GM12875 (cell line): ENCODE measurements around the gene TNIP3.

Experiments
- H3K4me3 ChIP-seq: one replicate; pipeline ENCODE4 v1.5.1; 2011; ENCODE audit warnings: low read depth, low read length, control low read depth
- TF ChIP-seq, protein P1 (sequence below): IDR thresholded peaks from 2 replicates; pipeline ENCODE4 v1.5.1; 2011; ENCODE audit warnings: low read depth, mild to moderate bottlenecking, control low read depth, inconsistent platforms, low read length, moderate library complexity, borderline replicate concordance; ENCODE audit not compliant: insufficient read depth

The TNIP3 gene

GRCh38 chr4:121156822-121157769, 7.0 kb downstream of the TNIP3 start:
- TF ChIP-seq, protein P1, sequence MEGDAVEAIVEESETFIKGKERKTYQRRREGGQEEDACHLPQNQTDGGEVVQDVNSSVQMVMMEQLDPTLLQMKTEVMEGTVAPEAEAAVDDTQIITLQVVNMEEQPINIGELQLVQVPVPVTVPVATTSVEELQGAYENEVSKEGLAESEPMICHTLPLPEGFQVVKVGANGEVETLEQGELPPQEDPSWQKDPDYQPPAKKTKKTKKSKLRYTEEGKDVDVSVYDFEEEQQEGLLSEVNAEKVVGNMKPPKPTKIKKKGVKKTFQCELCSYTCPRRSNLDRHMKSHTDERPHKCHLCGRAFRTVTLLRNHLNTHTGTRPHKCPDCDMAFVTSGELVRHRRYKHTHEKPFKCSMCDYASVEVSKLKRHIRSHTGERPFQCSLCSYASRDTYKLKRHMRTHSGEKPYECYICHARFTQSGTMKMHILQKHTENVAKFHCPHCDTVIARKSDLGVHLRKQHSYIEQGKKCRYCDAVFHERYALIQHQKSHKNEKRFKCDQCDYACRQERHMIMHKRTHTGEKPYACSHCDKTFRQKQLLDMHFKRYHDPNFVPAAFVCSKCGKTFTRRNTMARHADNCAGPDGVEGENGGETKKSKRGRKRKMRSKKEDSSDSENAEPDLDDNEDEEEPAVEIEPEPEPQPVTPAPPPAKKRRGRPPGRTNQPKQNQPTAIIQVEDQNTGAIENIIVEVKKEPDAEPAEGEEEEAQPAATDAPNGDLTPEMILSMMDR: no peak
- no peak overlapping the region for H3K4me3 ChIP-seq

DNA sequence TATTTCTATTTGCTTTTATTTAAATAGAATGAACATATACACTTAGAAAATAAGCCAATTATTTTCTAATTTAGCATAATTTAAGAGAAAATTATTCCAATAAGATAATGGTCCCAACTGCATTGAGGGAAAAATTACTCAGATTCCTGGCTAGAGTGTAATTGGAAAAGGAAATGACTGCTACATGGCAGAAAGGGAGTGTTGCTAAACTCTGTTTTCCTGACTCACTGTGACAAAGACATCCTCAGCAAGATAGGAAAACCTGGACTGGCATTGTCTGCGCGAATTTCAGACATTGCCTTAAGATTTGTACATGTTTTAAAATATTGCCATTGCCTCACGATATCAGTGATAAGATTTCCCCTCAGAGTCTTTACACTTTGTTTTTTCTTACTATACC, 8.2 kb downstream of the TNIP3 start:
- no peak overlapping the region for H3K4me3 ChIP-seq
- TF ChIP-seq, protein P1: no peak

- no peak overlapping the region for H3K4me3 ChIP-seq
- TF ChIP-seq, protein P1: no peak
Measured at GRCh38 chr4:121154103-121154515, 10.0 kb downstream of the TNIP3 start.

DNA sequence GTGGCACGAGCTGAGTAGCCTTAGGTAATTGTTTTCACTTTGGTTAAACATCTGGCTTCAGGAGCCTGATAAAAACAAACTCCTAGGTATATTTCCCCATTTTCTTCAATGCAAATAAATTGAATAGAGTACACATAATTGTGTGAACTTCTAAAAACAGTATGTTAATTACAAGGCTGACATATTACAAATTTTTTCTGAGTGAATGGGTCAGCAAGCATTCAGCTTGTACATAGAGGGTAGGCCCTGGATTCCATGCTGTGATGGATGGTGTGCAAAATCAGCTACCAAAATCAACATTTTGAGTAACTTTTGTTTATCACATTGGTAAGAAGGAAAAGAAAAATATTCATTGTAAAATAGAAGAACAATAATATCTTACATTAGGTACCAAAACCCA, 12.2 kb downstream of the TNIP3 start:
- no peak overlapping the region for H3K4me3 ChIP-seq
- TF ChIP-seq, protein P1: no peak

- TF ChIP-seq, protein P1: no peak
- no peak overlapping the region for H3K4me3 ChIP-seq
Measured at GRCh38 chr4:121150486-121150885, 13.6 kb downstream of the TNIP3 start.

GRCh38 chr4:121150003-121150402, 14.1 kb downstream of the TNIP3 start:
- TF ChIP-seq, protein P1: no peak
- no peak overlapping the region for H3K4me3 ChIP-seq

DNA sequence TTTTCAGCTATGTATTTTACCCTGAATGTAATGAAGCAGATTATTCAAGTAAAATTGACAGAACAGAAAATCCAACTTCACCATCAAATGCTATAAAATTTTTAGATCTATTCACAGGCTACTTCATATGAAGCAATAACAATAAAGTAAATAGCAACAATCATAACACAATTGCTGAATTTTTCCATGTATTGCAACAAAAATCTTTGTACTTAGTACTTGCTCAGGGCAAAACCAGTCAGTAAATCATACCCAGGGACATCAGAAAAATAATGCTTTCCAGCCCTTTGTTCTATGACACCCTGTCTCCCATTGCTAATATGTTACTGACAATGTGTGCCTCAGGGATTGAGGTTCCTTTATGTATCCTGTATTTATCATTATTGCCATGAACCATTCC, 15.5 kb downstream of the TNIP3 start:
- TF ChIP-seq, protein P1: no peak
- H3K4me3 ChIP-seq: no peak overlapping the region
